HG03139 (cell line): ENCODE measurements around the gene PCDH7.

Source experiments
- ATAC-seq: cut with Tn5 transposase; IDR thresholded peaks from one replicate; pipeline ENCODE4 v1.9.1; 2021; ENCODE audit not compliant: unreplicated experiment

PCDH7 gene

DNA sequence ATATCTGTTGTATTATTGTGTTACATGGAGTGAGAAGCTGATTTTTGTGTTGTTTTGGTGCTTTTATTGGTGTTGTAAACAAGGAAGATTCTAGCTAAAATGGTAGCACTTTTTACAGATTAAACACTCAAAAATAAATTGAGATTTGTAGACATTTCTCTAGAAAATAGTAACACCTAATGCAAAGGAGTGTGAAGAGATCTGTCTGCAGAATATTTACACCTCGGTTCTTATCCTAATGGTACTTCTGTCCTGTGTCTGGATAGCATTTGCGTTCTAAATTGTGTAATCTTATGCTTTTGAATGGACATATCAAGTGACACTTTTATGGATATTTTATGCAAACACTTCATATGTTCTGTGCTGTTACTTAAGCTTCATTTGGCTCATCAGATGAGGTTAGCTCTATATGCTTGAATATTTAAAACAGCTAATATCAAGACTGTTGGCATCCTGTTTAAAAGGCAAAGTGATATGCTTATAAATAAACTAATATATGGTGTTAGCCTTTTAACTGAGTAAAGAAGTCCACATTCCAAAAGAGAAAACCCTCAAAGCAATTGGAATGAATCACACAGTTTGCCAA, 6.0 kb downstream of the PCDH7 start:
- ATAC-seq = no peak

DNA sequence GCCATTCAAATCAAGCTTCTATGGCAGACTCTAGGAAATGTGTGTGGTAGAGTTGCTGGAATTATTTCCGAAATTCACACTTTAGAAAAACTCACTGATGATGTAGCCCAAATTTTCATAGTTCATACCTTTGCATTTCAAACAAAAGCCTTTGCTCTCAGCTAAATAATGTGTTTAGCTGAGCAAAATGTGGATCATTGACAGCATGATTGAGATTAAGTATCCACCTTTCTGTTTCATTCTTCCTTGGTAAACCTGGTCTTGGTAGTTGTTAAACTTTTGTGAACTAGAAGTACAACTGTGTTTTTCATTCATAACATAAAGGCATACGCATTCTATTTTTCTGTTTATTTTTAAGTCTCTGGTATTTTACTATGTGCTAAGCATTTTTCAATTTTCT, 7.2 kb downstream of the PCDH7 start:
- no peak for ATAC-seq

DNA sequence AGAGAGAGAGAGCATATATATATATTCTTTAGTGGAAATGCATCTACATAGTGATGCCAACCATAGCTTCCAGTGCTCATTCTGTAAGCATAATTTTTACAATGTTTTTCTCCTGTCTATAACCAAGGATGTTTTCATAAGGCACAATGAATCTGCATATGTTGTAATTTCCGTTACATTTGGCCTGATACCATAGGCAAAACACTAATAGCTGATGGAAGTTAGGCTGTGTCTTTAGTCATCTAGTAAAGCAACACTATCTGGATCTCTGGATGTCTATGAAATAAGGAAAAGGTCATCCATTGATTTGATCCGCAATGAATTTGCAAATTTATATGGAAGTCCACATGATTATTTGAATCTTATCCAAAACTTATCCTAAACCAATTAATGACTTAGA, 8.1 kb downstream of the PCDH7 start:
- ATAC-seq = no peak

DNA sequence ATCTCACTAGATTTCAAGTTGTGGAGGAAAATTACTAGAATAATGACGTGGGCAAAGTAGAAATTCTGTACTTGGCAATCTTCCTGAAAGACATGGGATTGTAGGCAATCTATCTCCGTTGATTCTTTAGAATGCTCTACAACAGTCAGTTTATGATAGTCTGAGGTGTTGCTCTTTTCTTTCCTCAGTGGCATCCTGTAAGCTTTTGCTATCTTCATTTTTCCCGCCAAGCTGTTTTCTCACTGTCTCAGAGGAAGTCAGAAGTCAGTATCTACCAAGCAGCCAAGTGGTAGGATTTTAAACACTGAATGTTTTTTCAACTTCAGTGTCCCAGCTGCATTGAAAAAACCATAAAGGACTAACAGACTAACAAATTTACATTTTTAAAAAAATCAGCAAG, 23.7 kb downstream of the PCDH7 start:
- ATAC-seq = no peak

DNA sequence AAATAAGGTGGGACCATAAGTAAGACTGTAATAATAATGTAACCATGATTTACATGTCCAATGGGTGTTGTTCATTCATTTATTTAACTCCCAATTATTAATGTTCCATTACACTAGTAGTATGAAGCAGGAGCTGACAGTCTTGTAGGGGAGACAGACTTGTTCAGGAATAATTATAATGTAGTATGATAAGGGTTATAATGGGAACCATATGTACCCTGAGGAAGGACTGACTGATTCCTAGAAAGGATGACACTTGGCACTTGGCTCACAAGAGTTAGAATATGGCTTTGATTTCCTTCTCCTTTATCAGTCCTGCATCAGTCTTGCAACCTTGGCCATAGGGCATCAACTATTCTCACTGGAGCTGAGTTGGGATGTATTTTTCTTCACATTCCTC, 24.2 kb downstream of the PCDH7 start:
- no peak for ATAC-seq

DNA sequence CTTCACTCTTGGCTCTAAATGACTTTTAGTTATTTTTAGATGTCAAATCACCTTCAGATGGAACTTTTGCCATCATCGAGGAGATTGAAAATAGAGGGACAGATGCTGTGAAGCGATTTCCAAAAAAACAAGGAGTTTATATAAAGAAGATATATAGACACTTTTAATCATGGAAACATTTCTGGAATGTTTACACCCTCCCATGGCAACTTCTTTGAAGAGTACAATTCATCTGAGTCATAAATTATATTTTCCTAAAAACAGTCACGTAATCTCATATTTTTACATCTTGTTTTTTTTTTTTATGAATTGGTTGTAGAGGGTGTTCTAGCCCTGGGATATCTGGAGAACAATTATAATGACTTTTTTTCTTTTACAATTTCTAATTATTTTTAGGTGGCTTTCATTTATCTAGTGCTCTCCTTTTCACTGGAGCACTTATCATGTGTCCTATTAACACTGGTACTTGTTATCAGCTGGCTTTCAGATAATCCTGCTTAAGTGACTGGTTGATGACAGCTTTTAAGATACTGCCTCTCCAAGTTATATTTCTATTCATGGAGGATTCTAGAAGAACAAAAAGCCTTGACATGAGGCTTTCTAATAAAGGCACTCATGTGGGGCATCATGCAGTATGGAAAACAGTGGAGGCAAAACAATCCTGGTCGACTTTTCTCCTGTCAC, 24.9 kb downstream of the PCDH7 start:
- ATAC-seq = no peak

DNA sequence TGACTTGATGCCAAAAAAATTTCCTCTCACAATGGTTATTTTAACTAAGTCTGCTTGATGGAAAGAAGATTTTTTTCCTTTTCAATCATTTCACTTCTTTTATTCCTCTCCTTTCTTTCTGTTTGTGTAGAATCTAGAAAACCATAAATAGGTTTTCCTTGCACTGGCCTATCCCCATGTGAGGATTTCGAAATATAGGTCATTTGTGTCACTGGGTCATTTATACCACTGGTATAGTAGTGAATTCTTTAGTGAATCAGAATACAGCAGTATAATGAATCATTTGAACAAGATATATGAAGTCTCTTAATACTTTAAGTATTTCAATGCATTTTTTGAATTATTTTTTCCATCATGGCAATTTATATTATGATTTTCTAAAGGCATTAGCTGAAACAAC, 26.6 kb downstream of the PCDH7 start:
- ATAC-seq = no peak

DNA sequence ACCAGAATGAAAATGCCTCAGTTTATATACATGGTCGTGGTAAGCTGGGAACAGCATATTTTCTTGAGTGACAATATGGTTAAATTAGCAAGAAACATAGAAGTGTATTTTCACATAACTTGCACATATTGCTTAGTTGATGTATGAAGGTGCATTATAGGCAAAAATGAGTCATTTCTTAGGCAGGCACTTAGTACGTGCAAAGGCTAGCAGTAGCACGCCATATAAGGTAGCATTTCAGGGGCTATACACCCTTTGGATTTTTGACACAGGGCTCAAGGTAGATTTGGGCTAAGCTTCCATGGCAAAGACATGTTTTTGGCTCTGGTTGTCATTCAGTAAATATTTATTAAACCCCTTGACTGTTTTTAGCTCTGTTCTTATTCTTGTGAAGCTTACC, 33.1 kb downstream of the PCDH7 start:
- no peak for ATAC-seq

DNA sequence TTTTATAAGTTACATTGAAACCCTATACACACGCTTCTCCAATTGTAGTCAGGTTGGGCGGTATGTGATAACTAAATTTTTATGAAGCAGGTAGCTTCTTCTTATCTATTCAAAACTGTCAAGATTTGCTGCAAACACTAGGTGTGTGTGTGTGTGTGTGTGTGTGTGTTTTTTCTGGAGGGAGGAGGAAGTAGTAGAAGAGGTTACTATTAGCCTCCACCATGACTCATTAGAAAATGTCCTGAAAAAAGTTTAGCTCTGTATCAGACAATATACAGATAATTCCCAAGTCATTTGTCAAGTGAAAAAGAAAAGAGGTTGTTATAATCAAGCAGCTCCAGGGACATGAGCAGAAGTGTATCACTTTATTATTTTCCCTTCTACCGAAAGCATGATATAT, 33.9 kb downstream of the PCDH7 start:
- ATAC-seq = no peak

DNA sequence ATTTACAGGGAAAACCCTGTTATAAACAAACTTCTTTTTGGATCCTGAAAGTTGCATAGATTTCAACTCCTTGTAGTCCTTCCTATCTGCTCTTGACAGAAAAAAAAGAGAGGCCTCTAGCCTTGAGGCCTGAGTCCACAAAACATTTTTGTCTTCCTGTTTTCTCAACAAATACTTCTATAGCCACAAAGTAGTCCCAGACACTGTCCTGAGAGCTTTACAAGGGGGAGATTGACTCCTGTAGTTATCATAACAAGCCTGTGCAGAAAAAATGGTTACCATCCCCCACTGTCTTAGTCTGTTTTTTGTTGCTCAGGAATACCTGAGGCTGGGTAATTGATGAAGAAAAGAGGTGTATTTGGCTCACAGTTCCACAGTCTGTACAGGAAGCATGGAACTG, 35.2 kb downstream of the PCDH7 start:
- ATAC-seq = no peak

DNA sequence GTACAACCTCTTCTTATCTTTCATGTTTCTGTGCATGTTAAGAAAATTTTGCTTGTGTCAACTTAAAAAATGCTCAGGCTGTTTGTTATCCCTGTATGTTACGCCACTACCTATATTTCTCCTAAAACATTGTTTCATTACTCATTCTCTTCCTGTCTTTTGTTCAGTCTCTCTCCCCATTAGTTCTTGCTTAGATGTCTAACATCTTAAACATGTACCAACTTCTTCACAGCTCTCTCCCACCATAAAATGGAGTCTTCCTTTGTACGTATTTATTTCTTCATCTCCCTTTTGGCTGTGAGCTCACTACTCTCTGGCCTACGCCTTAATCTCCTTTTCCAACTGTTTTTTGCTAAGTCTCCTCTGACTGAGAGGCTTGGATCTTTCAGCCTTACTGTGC, 36.4 kb downstream of the PCDH7 start:
- ATAC-seq = no peak

DNA sequence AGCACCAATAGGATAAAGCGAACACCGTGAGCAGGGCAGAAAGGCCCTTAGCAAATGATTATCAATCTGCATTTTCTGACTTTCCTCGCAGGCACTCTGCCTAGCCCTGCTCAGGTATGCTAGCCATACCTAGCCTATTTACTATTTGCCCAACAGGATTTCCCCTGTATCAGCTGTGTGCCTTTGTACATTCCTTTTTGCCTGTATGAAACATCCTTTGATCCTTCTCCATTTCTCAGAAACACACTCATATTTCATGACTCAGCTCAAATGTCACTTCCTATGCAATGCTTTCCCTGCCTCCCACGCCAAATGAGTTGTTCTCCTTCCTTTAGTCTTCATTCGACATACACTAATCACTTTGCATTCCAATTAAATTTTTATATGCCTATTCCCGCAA, 37.2 kb downstream of the PCDH7 start:
- ATAC-seq = no peak

DNA sequence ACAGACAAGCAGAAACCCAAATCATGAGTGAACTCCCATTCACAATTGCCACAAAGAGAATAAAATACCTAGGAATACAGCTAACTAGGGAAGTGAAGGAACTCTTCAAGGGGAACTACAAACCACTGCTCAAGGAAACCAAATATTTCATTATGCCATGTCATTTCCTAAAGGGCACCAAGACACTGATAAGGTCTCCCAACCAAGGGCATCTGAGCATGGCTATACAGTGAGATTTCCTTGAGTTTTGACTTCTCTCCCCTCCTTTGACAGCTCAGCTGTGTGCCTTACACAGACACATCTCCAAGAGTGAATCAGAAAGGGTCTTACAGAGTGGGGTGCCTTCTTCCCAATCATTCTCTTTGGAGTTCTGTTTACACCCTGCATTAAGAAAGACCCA, 40.4 kb downstream of the PCDH7 start:
- no peak for ATAC-seq

DNA sequence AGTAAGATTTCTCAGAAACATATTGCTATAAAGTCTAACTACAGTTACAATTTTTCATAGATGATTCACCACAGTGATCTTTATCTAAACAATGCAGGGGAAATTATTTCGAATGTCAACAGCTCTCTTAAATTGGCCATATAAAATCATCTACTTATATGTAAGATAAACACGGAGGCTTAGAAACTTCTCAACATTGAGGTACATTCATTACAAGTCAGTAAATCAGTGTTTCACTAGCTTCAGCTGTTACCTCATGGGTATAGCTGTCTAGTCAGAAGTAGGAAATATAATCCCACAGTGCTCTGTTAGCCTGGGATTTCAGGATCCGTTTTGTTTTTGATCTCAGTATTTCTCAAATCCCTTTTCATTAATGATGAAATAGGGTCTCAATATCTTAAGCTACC, 43.2 kb downstream of the PCDH7 start:
- ATAC-seq = no peak

DNA sequence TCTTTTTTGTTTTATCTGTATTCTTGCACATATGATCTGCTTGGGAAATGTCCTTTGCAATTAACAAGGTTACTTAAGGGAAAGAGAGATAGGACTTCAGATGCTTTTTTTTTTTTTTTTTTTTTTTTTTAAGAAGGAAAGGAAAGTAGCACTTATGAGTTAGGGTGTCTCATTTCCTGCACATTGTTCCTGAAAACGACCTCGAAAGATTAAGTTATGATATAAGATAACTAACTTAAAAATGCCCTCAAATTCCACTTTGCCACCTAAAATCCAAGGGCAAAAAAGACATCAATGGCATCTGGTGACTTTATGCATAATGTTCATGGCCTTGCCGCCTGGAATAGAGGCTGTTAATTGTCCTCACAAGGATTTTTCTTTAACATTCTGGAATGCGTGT, 44.9 kb downstream of the PCDH7 start:
- no peak for ATAC-seq

DNA sequence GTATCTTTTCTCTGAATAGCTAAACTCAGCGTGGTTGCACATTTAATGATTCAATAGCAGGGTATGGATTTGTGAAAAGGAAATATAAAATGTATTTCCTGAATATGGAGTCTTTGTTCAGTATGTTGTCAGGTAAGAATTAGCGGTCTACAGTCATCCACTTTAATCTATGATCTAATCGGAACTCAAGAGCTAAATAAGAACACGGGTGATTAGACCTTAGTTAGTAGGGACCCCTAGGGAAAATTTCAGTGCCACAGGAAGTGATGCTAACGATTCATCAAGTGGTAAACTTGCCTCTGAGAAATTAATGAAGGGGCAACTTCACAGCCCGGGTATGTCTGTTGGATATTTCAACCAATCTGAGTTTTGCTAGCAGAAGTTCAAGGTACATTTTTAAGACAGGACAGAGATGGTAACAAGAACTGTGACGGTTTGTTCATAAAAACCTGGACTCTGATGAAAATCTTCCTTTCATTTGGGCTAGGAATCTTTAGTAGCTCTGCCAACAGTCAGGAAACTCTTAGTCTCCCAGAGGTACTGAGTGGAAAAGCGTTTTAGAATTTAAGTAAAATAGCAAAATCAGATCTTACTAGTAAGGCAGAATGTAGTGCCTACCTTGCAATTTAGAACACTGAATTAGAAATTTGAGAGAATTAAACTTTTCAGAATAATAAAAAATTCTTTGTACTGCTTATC, 47.1 kb downstream of the PCDH7 start:
- ATAC-seq = no peak

DNA sequence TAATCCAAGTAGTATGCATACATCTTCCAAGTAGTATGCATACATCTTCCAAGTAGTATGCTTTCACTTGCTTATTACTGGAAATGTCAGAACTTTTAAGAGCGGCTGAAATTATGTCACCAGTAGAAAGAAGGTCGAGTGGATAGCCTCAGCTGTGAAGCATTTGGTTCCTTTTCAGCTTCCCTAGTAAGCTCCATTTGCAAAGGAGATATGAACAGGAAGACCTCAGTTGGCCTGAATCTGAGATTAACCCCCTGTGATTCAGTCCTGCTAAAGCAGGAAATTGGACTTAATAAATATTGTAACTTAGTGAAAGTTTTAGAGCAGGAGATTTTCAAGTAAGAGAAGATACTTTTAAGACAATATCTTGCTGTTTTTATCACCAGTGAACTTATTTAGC, 48.1 kb downstream of the PCDH7 start:
- ATAC-seq = no peak

DNA sequence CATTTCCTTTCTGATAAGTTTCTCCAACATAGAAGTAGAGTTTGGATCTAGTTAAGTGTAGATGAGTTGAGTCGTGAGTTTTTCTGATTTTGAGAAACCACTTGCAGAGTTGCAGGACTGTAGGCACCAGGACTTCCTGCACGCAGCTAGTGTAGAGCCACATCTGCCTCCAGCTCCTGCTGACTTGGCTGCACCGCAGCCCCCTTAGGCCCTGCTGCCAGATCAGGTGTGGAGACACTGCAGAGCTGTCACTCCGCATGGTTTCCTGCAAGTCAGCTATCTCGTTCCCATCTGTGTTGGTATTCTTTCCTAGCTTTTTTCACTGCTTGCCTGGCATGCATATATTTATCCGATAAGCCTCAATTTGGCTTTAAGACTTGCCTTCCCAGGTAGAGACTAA, 48.9 kb downstream of the PCDH7 start:
- no peak for ATAC-seq

DNA sequence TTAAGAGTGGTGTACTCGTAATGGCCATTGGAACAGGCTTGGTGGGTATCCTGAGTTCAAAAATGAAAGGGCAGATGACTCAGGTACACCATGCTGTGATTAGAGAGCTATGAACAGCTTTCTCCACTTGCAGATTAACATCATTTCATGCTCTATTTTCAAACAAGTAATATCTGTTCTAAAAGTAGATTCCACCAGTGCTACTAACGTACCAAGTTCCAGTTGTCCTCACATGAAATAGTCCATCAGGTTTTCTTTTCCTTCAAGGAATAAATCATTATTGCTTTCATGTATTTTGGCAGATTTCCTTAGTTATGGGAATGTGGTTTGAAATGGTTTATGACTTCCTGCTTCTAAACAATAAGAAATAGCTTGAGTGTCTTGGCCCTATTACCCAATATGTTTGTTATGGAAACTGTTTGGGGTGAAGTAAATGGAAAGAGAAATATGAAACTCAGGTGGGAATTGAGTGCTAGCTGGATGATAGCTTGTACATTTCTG, 49.9 kb downstream of the PCDH7 start:
- no peak for ATAC-seq

DNA sequence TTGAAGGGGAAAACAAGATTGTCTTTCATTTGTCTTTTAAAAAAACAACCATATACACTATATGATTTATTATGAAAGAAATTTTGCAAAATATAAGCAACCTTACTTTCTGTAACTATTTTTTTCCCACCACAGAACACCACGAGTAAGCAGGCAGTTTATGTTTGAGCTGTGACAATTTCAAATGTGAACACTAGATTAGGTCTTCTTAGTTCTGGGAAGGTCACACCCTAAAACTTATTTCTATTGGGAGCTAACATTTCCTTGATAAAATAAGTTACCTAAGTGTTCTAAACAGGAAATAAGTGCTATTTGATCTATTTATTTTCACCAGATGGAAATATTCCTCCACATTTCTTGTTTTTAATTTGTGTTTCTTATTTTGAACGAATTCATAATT, 50.6 kb downstream of the PCDH7 start:
- no peak for ATAC-seq

DNA sequence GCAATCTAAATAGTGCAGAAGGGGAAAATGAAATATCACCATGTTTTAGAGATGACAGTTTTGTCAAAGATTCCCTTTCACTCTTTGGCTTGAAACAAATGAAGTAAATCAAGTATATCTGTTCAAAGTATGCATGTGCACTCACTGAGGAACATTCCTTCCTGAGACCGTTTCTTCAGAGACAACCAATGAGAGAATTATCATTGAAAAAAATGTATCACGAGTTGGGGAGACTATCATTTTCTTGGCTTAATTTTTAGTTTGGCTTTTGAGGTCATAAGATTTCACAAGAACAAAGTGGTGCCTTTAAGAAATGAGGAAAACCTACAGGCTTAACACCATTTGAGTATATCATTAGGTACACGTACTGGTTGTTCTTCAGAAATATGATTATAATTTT, 56.3 kb downstream of the PCDH7 start:
- ATAC-seq = no peak

DNA sequence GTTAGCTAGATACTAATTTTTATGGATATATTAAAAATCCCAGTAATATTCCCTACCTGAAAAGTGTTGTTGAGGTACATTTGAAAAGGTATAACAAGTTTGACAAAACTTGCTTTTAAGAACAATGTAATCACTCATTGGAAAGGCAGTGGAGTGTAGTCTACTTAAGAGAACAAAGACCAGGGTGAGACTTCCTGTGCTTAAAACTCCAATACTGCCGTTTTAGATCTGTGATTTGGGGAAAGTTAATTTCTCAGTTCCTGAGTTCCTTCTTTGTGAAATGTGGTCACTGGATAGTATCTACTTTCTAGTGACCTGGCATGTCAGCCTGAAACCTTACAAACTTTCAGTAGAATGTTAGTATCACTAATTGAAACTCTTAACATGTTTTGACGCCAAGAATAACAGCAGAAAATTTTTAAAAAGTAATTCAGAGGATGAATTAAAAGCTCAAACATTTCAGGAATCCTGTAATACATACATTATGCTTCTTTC, 56.8 kb downstream of the PCDH7 start:
- ATAC-seq = no peak
